GM04504 (cell line): ENCODE results near the gene CHIA.

Experiments used
- DNase-seq: peaks from one replicate; pipeline ENCODE4 v3.0.0-alpha.2; 2012; ENCODE audit warnings: low read depth

Gene CHIA

GRCh38 chr1:111290630-111291029 is at the start of gene CHIA:
CHIA (plus strand) TSS chr1:111290851; CDS start chr1:111310468, 19,617 bp downstream.
- DNase-seq = no peak

- no peak for DNase-seq
These were observed 48.9 kb upstream of the CHIA start for GRCh38 chr1:111241797-111242196.

GRCh38 chr1:111242805-111243523 is 47.7 kb upstream of the CHIA start:
- DNase-seq = no peak

GRCh38 chr1:111247125-111247838 is 43.4 kb upstream of the CHIA start:
- no peak for DNase-seq

GRCh38 chr1:111249960-111250359 is 40.7 kb upstream of the CHIA start:
- DNase-seq = no peak

GRCh38 chr1:111251570-111251969 is 39.1 kb upstream of the CHIA start:
- DNase-seq = no peak

GRCh38 chr1:111252786-111253185 is 37.9 kb upstream of the CHIA start:
- DNase-seq = no peak

- DNase-seq = no peak
These were observed 36.8 kb upstream of the CHIA start for GRCh38 chr1:111253876-111254275.

- no peak for DNase-seq
These were observed 33.5 kb upstream of the CHIA start for GRCh38 chr1:111256988-111257658.

GRCh38 chr1:111267801-111268508 is 22.7 kb upstream of the CHIA start:
- no peak for DNase-seq

GRCh38 chr1:111269825-111270406 is 20.7 kb upstream of the CHIA start:
- DNase-seq = no peak

- DNase-seq = no peak
These were observed 19.7 kb upstream of the CHIA start for GRCh38 chr1:111270771-111271463.

- no peak for DNase-seq
These were observed 19.2 kb upstream of the CHIA start for GRCh38 chr1:111271464-111271801.

GRCh38 chr1:111272081-111272480 is 18.6 kb upstream of the CHIA start:
- DNase-seq = no peak

- no peak for DNase-seq
These were observed 16.0 kb upstream of the CHIA start for GRCh38 chr1:111274653-111275052.

- peak; percentile 87 for DNase-seq
These were observed 15.6 kb upstream of the CHIA start for GRCh38 chr1:111275079-111275478.

- DNase-seq = no peak
These were observed 14.7 kb upstream of the CHIA start for GRCh38 chr1:111275780-111276433.

- DNase-seq = no peak
These were observed 11.5 kb upstream of the CHIA start for GRCh38 chr1:111279144-111279543.

GRCh38 chr1:111280267-111280666 is 10.4 kb upstream of the CHIA start:
- DNase-seq = no peak

GRCh38 chr1:111281411-111281810 is 9.2 kb upstream of the CHIA start:
- no peak for DNase-seq

- DNase-seq = no peak
These were observed 6.8 kb upstream of the CHIA start for GRCh38 chr1:111283838-111284237.
